ENCODE results near the gene RAB6B. TPM values are rescaled to one million over a fixed set of nuclear protein-coding genes. Genes with fewer than 3 reads are reported as not detected.

The RAB6B gene
- total RNA-seq, 3 donors from 2014 or later, result 1.8 to 3.9 (median 3.4) TPM

DNA sequence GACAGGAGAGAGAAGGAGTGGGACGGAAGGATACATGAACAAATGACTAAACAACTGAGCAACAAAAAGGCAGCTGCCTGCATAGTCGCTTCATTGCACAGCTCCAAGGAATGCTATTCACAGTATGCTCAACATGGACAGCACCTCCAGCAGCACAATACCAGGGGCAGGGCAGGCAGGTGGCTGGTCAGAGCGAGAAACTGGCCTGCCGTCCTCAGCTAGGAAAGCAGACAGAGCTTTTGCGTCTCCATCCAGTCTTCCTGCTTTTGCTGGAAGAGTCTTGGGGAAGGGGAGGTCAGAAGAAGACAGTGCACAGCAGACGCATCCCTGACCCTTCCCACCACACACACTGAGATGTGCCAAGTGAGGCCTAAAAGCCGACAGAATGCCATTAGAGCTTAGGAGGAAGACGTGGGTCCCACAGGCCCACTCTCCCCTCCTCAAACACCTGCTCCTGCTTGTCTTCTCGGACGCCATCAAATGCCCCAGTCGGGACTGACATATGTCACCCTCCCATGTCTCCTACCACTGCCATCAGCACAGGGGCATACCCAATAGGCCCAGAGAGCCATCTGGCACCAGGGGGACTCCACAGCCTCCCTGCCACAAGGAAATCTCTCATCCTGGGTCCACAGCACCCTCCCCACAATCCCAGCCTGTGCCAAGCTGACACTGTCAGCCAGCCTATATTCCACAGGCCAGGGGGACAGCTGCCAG, 3.9 kb downstream of the RAB6B start:
- H3K4me1 ChIP-seq, result peaks cover 0 to 3% of the 10 kb centered on the region in 2 donors
- H3K36me3 ChIP-seq, result no peaks in the 10 kb centered on the region
- H3K27me3 ChIP-seq, result no peaks in the 10 kb centered on the region
- TF ChIP-seq POLR2AphosphoS5 (IDR thresholded peaks at IDR 0.05), result no peak
- TF ChIP-seq POLR2A (IDR thresholded peaks at IDR 0.05), result no peak
- TF ChIP-seq, protein P1, sequence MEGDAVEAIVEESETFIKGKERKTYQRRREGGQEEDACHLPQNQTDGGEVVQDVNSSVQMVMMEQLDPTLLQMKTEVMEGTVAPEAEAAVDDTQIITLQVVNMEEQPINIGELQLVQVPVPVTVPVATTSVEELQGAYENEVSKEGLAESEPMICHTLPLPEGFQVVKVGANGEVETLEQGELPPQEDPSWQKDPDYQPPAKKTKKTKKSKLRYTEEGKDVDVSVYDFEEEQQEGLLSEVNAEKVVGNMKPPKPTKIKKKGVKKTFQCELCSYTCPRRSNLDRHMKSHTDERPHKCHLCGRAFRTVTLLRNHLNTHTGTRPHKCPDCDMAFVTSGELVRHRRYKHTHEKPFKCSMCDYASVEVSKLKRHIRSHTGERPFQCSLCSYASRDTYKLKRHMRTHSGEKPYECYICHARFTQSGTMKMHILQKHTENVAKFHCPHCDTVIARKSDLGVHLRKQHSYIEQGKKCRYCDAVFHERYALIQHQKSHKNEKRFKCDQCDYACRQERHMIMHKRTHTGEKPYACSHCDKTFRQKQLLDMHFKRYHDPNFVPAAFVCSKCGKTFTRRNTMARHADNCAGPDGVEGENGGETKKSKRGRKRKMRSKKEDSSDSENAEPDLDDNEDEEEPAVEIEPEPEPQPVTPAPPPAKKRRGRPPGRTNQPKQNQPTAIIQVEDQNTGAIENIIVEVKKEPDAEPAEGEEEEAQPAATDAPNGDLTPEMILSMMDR (IDR thresholded peaks at IDR 0.05), result no peak
- no peak for DNase-seq (ENCODE audit: low spot score in 2 of 2)
- no peaks in the 10 kb centered on the region for H3K9me3 ChIP-seq
- no peak overlapping the region for H3K4me3 ChIP-seq
- no peak overlapping the region for H3K27ac ChIP-seq
- intact Hi-C loops (cut with DNase I; ENCODE audit: low total_unique reads), result no loop called here

DNA sequence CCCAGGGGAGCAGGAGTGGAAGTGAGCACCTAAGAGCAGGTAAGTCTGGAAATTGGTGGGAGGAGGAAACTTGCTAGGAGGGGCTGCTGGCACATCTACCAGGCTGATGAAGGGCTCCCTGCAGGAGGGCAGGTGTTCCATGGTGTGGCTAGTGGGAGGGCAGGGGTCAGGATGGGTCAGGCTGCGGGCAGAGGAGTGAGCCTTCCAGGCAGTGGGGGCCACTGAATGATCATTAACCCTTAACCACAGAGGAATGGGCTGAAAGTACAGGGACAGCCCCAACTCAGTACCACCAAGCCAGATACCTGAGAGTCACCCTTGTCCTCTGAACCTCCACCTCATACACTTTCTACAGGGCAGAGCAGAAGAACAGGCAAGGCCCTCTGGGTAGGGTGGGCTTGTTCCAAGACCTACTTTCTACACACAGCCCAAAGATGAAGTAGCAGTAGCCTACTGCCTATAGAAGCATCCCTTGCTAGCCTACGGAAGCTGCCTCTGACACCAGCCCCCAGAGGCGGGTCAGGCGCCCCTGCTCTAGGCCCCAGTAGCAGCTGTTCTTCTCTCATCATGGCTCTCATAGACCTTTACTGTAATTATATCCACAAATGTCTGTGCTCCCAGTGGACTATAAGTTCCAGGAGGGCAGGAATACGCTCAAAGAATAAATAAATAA, 4.6 kb downstream of the RAB6B start:
- Histone ChIP-seq H3K4me1 (peaks cover 0 to 3% of the 10 kb centered on the region in 2 donors), H3K27ac (no peak overlapping the region), H3K9me3 (no peaks in the 10 kb centered on the region), H3K27me3 (no peaks in the 10 kb centered on the region), H3K4me3 (no peak overlapping the region), H3K36me3 (no peaks in the 10 kb centered on the region)
- intact Hi-C loops (cut with DNase I; ENCODE audit: low total_unique reads), result no loop called here
- no peak for DNase-seq (ENCODE audit: low spot score in 2 of 2)
- TF ChIP-seq, protein P1 (IDR thresholded peaks at IDR 0.05), result no peak
- TF ChIP-seq POLR2AphosphoS5 (IDR thresholded peaks at IDR 0.05) (no peak), POLR2A (IDR thresholded peaks at IDR 0.05) (no peak)

DNA sequence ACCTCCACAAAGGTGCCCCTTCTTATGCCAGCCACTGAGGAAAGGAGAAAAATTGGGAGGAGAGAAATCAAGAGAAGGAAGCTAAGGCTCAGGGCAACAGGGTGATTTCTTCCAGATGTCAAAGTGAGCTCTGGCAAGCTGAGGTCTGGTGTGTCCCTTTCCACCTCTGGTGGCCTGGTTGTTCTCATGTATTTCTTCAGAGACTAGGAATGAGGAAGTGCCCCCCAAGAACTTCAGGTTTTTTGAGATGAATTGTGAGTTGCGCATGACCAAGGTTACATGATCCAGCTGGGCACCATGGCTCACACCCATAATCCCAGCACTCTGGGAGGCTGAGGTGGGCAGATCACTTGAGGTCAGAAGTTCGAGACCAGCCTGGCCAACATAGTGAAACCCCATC, 5.6 kb downstream of the RAB6B start:
- intact Hi-C loops (cut with DNase I; ENCODE audit: low total_unique reads), result no loop called here
- peaks cover 0 to 3% of the 10 kb centered on the region in 2 donors for H3K4me1 ChIP-seq
- TF ChIP-seq POLR2A (IDR thresholded peaks at IDR 0.05) (no peak), POLR2AphosphoS5 (IDR thresholded peaks at IDR 0.05) (no peak)
- TF ChIP-seq, protein P1 (IDR thresholded peaks at IDR 0.05), result no peak
- H3K27me3 ChIP-seq, result no peaks in the 10 kb centered on the region
- no peak overlapping the region for H3K27ac ChIP-seq
- DNase-seq (ENCODE audit: low spot score in 2 of 2), result no peak
- H3K36me3 ChIP-seq, result no peaks in the 10 kb centered on the region
- no peak overlapping the region for H3K4me3 ChIP-seq
- H3K9me3 ChIP-seq, result no peaks in the 10 kb centered on the region

DNA sequence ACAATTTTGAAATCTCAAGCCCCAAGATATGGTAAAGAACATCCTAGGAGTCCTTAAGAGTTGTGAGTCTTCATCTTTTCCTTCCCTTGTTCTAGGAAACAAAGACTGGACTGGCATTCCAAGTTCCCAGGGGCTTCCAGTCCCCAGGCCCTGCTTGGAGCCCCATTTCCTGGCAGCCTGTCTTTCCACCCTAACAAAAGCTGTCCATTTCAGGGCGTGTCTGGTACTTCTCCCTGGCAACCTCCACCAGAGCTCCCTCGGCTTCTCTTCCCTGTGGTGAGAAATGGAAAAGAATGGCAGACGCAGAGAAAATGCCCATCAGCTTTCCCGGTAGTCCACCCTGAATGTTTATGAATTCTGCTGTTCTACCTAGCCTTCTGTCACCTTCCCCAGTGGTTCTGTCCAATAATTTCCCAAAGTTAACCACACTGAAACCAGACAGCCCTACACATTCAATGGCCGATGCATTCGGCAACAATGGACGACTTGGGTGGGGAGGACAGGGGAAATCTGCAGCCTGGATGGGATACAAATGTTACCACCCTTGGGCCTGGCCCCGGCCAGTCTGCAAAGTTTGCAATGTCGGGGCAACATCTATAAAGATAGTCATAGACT, 6.8 kb downstream of the RAB6B start:
- Histone ChIP-seq H3K27me3 (no peaks in the 10 kb centered on the region), H3K27ac (no peak overlapping the region), H3K4me3 (no peak overlapping the region), H3K36me3 (no peaks in the 10 kb centered on the region), H3K4me1 (no peaks in the 10 kb centered on the region), H3K9me3 (no peaks in the 10 kb centered on the region)
- DNase-seq (ENCODE audit: low spot score in 2 of 2), result no peak
- TF ChIP-seq, protein P1 (IDR thresholded peaks at IDR 0.05), result no peak
- TF ChIP-seq POLR2AphosphoS5 (IDR thresholded peaks at IDR 0.05), result no peak
- no peak for TF ChIP-seq POLR2A (IDR thresholded peaks at IDR 0.05)
- intact Hi-C loops (cut with DNase I; ENCODE audit: low total_unique reads), result no loop called here

Measured in breast epithelium (tissue), 4 donors.